ENCODE data around the gene EHD1.

The EHD1 gene

DNA sequence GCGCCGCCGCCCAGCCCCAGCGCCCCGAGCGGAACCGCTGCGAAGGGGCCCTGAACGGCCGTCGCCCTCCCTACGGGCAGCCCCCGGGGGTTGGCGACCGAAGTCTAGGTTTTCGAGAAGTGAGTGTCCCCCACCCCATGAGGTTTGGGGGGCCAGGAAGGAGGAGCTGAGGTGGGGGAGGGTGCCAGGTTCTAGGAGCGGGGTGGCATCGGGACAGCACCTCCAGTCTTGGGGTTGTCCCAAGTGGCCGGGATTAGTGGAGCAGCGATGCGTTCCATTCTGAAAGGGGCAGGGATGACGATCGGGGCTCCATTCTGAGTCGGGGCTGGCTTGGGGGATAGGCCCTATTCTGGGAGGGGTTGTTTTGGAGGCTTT, 46.5 kb upstream of the EHD1 start:
- H3K4me2 ChIP-seq (ENCODE audit: low read depth, low read length, poor library complexity, severe bottlenecking), result peak overlapping the region; percentile 74
- peak overlapping the region; percentile 56 for H3K9ac ChIP-seq (ENCODE audit: low read length)
- no peaks in the 10 kb centered on the region for H3K9me3 ChIP-seq (ENCODE audit: insufficient read depth, low read length)
- H3K9me2 ChIP-seq (replicated peaks; ENCODE audit: insufficient read depth, low read length), result no peaks in the 10 kb centered on the region
- H3K27ac ChIP-seq (ENCODE audit: low read depth, low read length), result no peak overlapping the region
- H3K27me3 ChIP-seq (ENCODE audit: low read length), result no peaks in the 10 kb centered on the region
- H3K4me3 ChIP-seq (ENCODE audit: insufficient read depth, low read length, poor library complexity, severe bottlenecking), result peak overlapping the region; percentile 42
- peak overlapping the region; percentile 94 for H2AFZ ChIP-seq (ENCODE audit: low read depth, low read length, severe bottlenecking)
- H3K79me2 ChIP-seq (ENCODE audit: insufficient read depth, low read length), result no peaks in the 10 kb centered on the region
- H3F3A ChIP-seq (ENCODE audit: insufficient read depth), result no peaks in the 10 kb centered on the region
- TF ChIP-seq, protein P1, sequence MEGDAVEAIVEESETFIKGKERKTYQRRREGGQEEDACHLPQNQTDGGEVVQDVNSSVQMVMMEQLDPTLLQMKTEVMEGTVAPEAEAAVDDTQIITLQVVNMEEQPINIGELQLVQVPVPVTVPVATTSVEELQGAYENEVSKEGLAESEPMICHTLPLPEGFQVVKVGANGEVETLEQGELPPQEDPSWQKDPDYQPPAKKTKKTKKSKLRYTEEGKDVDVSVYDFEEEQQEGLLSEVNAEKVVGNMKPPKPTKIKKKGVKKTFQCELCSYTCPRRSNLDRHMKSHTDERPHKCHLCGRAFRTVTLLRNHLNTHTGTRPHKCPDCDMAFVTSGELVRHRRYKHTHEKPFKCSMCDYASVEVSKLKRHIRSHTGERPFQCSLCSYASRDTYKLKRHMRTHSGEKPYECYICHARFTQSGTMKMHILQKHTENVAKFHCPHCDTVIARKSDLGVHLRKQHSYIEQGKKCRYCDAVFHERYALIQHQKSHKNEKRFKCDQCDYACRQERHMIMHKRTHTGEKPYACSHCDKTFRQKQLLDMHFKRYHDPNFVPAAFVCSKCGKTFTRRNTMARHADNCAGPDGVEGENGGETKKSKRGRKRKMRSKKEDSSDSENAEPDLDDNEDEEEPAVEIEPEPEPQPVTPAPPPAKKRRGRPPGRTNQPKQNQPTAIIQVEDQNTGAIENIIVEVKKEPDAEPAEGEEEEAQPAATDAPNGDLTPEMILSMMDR (IDR thresholded peaks at IDR 0.05; ENCODE audit: insufficient read depth, low read length, poor library complexity, severe bottlenecking), result no peak
- no peak for TF ChIP-seq EZH2phosphoT487 (conservative IDR thresholded peaks at IDR 0.05; ENCODE audit: low read length)
- H3K36me3 ChIP-seq (ENCODE audit: low read length), result no peaks in the 10 kb centered on the region
- no peaks in the 10 kb centered on the region for H4K20me1 ChIP-seq (ENCODE audit: low read depth, low read length)

- Histone ChIP-seq H2AFZ (ENCODE audit: low read depth, low read length, severe bottlenecking) (peak within 1 kb of the TSS; percentile 94), H3K27me3 (ENCODE audit: low read length) (no peaks in the 10 kb centered on the region), H3K9ac (ENCODE audit: low read length) (peak within 1 kb of the TSS; percentile 56), H3K4me3 (ENCODE audit: insufficient read depth, low read length, poor library complexity, severe bottlenecking) (peak within 1 kb of the TSS; percentile 42), H3K79me2 (ENCODE audit: insufficient read depth, low read length) (no peaks in the 10 kb centered on the region), H3K36me3 (ENCODE audit: low read length) (no peaks in the 10 kb centered on the region), H3K27ac (ENCODE audit: low read depth, low read length) (no peak within 1 kb of the TSS), H3F3A (ENCODE audit: insufficient read depth) (no peaks in the 10 kb centered on the region), H3K9me3 (ENCODE audit: insufficient read depth, low read length) (no peaks in the 10 kb centered on the region), H4K20me1 (ENCODE audit: low read depth, low read length) (no peaks in the 10 kb centered on the region), H3K9me2 (replicated peaks; ENCODE audit: insufficient read depth, low read length) (no peaks in the 10 kb centered on the region), H3K4me2 (ENCODE audit: low read depth, low read length, poor library complexity, severe bottlenecking) (peak within 1 kb of the TSS; percentile 74)
- no peak for TF ChIP-seq EZH2phosphoT487 (conservative IDR thresholded peaks at IDR 0.05; ENCODE audit: low read length)
- TF ChIP-seq, protein P1 (IDR thresholded peaks at IDR 0.05; ENCODE audit: insufficient read depth, low read length, poor library complexity, severe bottlenecking), result no peak
Measured at GRCh38 chr11:64923944-64924909, 45.8 kb upstream of the EHD1 start, which contains the start of gene PPP2R5B. TSS of gene PPP2R5B (plus strand) at chr11:64924689. CDS start at chr11:64925735, 1,046 bp downstream.

DNA sequence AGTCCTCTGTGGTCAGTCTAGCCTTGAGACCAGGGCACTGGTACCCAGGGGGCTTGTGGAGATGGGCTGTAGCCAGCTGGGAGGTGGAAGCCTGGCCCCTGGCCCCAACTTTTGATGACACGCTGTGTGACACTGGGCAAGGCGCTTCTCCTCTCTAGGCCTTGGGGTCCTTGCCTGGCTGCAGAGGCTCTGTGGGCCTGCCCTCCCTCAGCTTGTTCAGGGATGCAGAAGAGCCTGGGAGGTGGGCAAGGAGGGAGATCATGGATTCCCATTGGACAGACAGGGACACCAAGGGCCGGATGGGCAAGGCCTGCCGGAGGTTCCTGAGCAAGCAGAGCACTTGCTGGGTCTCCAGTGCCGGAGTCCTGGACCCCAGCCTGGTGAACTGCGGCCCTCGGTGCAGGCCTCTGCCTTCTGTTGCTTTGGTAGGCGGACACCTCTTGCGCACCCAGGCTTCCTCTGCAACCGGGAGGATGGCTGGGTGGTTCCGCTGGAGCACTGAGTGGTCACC, 44.8 kb upstream of the EHD1 start:
- TF ChIP-seq, protein P1 (IDR thresholded peaks at IDR 0.05; ENCODE audit: insufficient read depth, low read length, poor library complexity, severe bottlenecking), result no peak
- no peak for TF ChIP-seq EZH2phosphoT487 (conservative IDR thresholded peaks at IDR 0.05; ENCODE audit: low read length)
- no peak overlapping the region for H3K4me2 ChIP-seq (ENCODE audit: low read depth, low read length, poor library complexity, severe bottlenecking)
- peaks cover under 1% of the 10 kb centered on the region; the same call in 1 of the 2 replicates for H3F3A ChIP-seq (ENCODE audit: insufficient read depth)
- no peaks in the 10 kb centered on the region for H3K36me3 ChIP-seq (ENCODE audit: low read length)
- H3K4me3 ChIP-seq (ENCODE audit: insufficient read depth, low read length, poor library complexity, severe bottlenecking), result no peak overlapping the region
- no peak overlapping the region for H3K27ac ChIP-seq (ENCODE audit: low read depth, low read length)
- no peaks in the 10 kb centered on the region for H3K27me3 ChIP-seq (ENCODE audit: low read length)
- no peak overlapping the region for H2AFZ ChIP-seq (ENCODE audit: low read depth, low read length, severe bottlenecking)
- H3K9ac ChIP-seq (ENCODE audit: low read length), result no peak overlapping the region
- H4K20me1 ChIP-seq (ENCODE audit: low read depth, low read length), result no peaks in the 10 kb centered on the region
- no peaks in the 10 kb centered on the region for H3K9me2 ChIP-seq (replicated peaks; ENCODE audit: insufficient read depth, low read length)
- no peaks in the 10 kb centered on the region for H3K9me3 ChIP-seq (ENCODE audit: insufficient read depth, low read length)
- H3K79me2 ChIP-seq (ENCODE audit: insufficient read depth, low read length), result no peaks in the 10 kb centered on the region

Measured in SU-DHL-6 (cell line).